IPS-18c (cell line): ENCODE data around the gene TBX10.
A peak's percentile ranks its signal among the peaks of the same experiment; 100 is the strongest.
"Not testable (repeated sequence)": the region's sequence is repeated elsewhere in the genome, so short reads cannot be mapped to it uniquely, and the experiment has no call there.

ENCODE experiments used
- H3K4me3 ChIP-seq: 2 replicates; pipeline ENCODE4 v1.7.0; 2013; ENCODE audit warnings: low read depth, mild to moderate bottlenecking, low read length, moderate library complexity; ENCODE audit not compliant: insufficient read depth
- H3K9me3 ChIP-seq: one replicate; pipeline ENCODE4 v1.6.1; 2013; ENCODE audit warnings: mild to moderate bottlenecking, low read length, moderate library complexity; ENCODE audit not compliant: control insufficient read depth, insufficient read depth

TBX10 gene

GRCh38 chr11:67638535-67639437, 777 bp downstream of the TBX10 start:
- Histone ChIP-seq H3K9me3 (peaks cover 2% of the 10 kb centered on the region), H3K4me3 (no peak overlapping the region)

- not testable (repeated sequence) for H3K4me3 ChIP-seq, H3K9me3 ChIP-seq
Observed at GRCh38 chr11:67637441-67637840, 2.1 kb downstream of the TBX10 start.

- Histone ChIP-seq H3K9me3 (no peaks in the 10 kb centered on the region), H3K4me3 (no peak overlapping the region)
Observed at GRCh38 chr11:67636962-67637361, 2.6 kb downstream of the TBX10 start.

DNA sequence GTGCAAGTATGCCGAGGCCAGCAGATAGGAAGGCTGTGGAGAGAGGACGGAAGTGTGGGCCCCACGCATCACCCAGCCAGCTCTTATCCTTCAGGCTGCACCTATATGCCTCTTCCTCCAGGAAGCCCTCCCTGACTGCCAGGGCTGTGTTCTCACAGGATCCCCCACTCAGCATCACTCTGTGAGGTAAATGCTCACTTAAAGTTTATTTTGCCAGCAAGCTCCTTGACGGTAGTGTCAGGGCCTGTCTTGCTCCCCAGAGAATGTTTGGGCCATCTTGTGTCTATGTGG, 4.4 kb downstream of the TBX10 start:
- Histone ChIP-seq H3K4me3 (no peak overlapping the region), H3K9me3 (no peaks in the 10 kb centered on the region)

DNA sequence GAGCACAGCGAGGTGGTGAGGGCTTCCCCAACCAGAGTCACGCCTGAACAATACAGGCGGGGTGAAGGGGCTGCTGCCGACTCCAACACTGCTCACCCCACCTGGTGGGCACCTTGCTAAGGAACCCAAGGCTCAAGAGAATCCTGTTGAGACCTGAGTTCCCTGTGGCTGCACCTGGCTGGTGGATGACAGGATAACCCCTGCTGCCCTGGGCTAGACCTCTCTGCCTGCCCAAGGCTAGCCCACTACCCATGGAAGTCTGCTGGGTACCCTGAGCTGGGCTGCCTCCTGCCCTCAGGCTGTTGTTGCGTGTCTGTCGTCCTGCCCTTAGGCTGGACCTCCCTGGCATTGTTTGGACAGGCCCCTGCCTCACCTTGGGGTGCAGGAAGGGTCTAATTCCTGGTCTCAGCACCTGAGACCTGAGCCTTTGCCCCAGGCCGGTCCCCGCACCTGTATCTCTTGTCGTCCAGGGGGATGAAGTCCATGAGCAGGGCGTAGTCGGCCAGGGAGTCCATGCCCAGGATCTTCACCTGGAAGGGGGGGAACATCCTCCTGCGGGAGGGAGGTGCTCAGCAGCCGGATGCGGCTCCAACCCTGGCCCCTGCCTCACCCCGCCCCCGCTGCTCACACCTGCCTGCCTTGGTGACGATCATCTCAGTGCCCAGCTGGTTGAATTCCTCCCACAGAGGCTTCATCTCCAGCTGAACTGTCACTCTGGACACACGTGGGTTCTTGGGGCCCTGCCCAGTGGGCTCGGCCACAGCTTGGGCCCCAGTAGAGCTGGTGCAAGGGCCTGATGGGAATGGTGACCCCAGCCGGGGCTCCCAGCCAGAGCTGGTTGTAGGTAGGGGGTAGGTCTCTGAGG, 5.0 kb downstream of the TBX10 start:
- H3K4me3 ChIP-seq: no peak overlapping the region
- no peaks in the 10 kb centered on the region for H3K9me3 ChIP-seq

DNA sequence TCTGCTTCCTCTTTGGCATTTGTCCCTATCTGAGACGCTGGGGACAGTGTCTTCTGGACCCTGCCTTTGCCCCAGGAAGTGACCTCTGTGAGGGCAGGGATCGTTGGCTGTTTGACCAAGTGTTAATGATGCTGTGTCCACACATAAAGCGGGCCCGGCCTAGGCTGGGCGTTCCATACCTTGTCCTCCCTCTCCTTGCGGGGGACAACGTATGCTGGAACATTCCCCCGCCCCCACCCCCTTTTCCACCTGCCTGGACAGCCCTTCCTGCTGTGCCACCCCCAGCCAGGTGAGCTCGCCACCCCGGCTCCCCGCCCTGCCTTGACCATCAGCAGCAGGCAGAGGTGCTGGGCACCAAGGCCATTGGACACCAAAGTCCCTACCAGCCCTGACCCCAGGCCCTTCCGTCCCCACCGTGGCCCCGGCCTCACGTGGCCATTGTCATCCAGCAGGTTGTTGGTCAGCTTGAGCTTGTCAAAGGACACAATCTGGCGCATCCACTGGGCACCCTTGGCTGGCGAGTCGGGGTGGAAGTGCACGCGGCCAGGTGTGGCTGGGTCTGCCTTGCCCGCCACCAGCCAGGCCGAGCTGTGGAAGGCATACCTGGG, 5.7 kb downstream of the TBX10 start:
- no peak overlapping the region for H3K4me3 ChIP-seq
- no peaks in the 10 kb centered on the region for H3K9me3 ChIP-seq

DNA sequence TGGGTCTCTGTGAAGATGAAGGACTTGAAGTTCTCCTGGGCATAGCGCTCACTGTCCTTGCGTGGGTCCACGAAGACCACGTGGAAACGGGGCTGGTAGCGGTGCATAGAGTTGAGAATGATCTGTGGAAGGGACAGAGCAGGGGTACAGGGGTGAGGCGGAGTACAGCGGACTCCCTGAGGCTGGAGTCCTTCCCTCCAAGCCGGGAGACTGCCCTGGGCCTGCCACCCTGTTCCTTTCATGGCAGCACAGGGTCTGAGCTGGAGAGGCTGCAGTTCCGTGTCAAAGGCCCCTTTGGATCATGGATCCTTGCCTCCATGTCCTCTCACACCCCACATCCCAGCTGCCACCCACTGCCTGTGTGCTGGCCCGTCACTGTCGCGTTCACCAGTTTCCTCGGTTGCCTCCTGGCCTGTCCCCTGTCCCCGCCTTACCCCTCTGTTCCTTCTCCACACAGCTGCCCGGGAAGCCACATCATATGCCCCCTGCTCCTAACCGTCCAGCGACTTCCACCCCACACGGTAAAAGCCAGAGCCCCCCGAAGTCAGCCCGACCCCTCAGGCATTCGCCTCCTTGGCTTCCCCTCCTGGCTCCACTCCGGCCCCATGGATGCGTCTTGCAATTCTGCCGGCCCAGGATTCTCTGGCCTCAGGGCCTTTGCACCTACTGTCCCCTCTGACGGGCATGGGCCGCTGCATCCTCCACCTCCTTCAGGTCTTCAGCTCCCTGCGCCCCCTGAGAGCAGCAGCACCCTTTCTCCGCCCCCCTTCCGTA, 6.4 kb downstream of the TBX10 start:
- no peak overlapping the region for H3K4me3 ChIP-seq

DNA sequence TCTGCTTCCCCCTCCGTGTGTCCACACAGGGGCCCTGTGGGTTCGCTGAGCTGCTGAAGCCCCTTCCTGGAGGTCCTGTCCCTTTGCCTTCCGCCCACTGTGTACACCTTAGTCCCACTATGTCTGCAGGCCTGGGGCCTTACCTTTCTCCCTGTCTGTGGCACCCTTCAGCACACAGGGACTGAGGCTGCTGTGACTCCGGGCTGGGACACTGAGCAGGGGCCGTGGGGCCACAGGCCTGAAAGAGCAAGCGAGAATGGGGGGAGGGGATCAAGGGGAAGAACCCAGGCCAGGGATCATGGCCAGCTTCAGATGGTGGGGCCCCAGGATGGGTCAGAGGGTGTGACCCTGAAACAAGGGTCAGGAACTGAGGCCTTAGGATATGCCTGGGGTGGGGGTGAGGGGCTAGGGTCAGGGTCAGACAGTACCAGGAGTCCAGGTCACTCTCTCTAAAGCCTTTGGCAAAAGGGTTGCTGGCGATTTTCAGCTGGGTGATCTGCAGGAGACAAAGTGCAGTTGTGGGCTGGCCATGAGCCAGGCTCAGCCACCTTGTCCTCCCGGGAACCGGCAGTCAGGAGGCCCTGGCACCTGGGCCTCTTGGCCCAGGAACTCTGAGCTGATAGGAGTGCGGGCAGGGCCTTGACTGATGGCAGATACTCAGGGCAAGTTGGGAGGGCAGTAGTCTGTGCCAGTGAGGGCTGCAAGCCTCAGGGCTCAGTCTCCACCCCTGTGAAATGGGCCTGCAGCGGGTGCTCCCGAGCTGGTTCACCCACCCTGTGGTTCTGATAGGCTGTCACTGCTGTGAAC, 7.2 kb downstream of the TBX10 start:
- no peak overlapping the region; the same call in 1 of the 2 replicates for H3K4me3 ChIP-seq
- H3K9me3 ChIP-seq: no peaks in the 10 kb centered on the region

More for the DNA sequence above, 6.4 kb downstream of the TBX10 start:
- no peaks in the 10 kb centered on the region for H3K9me3 ChIP-seq

DNA sequence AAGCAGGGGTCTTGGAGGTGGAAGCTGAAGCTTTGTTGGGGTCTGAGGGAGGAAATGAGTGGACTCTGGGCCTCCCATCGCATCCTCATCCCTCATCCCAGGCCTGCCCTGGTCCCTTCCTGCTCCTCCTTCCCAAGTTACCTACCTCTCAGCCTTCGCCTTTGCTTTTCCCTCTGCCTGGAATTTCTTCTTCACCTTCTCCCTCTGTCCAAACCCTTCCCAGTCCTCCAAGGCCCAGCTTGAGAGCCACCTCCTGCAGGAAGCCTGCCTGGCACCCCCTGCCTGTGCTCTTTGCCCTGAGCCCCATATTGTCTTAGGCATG, 7.7 kb downstream of the TBX10 start:
- no peak overlapping the region; the same call in 1 of the 2 replicates for H3K4me3 ChIP-seq
- H3K9me3 ChIP-seq: no peaks in the 10 kb centered on the region

DNA sequence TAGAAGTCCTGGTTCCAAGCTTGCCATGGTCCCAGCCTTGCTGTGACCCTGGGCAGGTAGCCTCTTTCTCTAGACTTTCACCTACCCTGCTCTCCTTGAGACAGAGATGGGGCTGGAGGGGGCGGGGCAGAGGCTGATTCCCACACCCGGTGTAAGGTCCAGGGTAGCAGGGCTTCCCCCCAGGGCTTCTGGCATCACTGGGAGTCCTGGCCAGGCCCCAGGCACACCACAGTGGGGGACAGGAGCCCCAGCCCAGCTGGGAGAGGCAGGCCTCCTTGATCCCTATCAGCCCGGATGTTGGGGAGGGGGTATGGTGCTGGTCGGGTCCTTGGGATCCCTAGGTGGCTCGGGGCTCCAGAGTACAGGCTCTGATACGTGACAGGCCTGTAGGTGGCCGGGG, 8.2 kb downstream of the TBX10 start:
- H3K9me3 ChIP-seq: no peaks in the 10 kb centered on the region
- no peak overlapping the region; the same call in 1 of the 2 replicates for H3K4me3 ChIP-seq

GRCh38 chr11:67630943-67631331, 8.6 kb downstream of the TBX10 start:
- Histone ChIP-seq H3K9me3 (no peaks in the 10 kb centered on the region), H3K4me3 (peak overlapping the region; percentile 67; the same call in 1 of the 2 replicates)

- H3K4me3 ChIP-seq: peak overlapping the region; percentile 67
- no peaks in the 10 kb centered on the region for H3K9me3 ChIP-seq
Observed at GRCh38 chr11:67630228-67630942, 9.2 kb downstream of the TBX10 start.

DNA sequence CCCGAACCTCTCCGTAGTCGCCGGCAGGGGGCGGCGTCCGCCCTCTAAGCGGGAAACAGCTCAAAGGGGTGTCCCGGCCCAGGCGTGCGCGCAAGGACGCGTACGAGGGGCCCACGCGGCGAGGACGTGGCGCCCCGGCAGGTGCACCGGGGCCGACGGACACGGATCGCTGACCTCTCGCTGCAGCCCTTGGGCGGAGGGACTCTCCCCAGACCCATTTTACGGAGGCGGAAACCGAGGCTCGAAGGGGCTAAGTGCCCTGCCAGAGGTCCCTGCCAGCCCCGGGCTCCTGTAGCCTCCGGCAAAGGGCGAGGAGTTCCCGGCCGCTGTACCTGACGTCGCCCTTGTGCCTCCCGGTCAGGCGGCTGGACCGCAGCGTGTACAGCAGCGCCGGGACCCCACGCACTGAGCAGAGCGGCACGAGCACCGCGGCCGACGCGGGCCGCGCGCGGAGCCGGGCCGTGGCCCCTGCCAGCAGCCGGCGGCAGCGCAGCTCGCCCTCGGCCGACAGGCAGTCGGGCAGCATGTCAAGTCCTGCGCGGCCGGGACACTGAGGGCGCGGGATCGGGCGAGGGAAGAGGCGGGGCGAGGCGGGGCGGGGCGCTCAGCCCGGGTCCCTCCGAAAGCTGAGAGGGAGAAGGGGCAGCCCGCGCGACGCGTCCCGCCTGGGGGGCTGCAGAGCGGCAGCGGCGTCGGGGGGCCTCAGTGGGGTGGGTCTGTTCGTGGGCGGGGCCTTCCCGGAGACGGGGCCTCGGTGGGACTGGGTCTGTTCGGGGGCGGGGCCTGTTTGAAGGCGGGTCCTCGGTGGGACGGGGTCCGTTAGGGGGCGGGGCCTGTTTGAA, 10.0 kb downstream of the TBX10 start, which contains the start of gene NUDT8:
NUDT8 (minus strand) TSS at position 552 of the 842 bp plus-strand sequence; CDS start at position 526, 26 bp downstream.
- peak within 1 kb of the TSS; percentile 67 for H3K4me3 ChIP-seq
- H3K9me3 ChIP-seq: no peaks in the 10 kb centered on the region

- H3K9me3 ChIP-seq: no peaks in the 10 kb centered on the region
- H3K4me3 ChIP-seq: no peak overlapping the region; the same call in 1 of the 2 replicates
Observed at GRCh38 chr11:67628710-67629385, 10.7 kb downstream of the TBX10 start.
